HCT116 (cell line): ENCODE data around the gene PRKAA2.
"Not testable (repeated sequence)": the region's sequence is repeated elsewhere in the genome, so short reads cannot be mapped to it uniquely, and the experiment has no call there.

ENCODE experiments used
- TF ChIP-seq, protein P1 (sequence below), 3 experiments: fragments of 200-600 bp in 1 of 3; sonication (generic) in 1 of 3; IDR thresholded peaks in 2 of 3; conservative IDR thresholded peaks in 1 of 3; 2 replicates each; pipeline ENCODE4 v1.5.1; 2012 to 2017; ENCODE audit warnings: low read depth in 2 of 3, low read length in 2 of 3, antibody characterized with exemption in 1 of 3, borderline replicate concordance in 1 of 3, control low read depth in 1 of 3, mild to moderate bottlenecking in 1 of 3, mixed read lengths in 1 of 3, mixed run types in 1 of 3, moderate library complexity in 1 of 3; ENCODE audit not compliant: insufficient read depth in 1 of 3
- TF ChIP-seq, protein P2 (sequence below): IDR thresholded peaks from 2 replicates; pipeline ENCODE4 v1.6.1; 2012; ENCODE audit warnings: low read depth
- TF ChIP-seq, protein P3 (sequence below): IDR thresholded peaks from 2 replicates; pipeline ENCODE4 v1.6.1; 2011; ENCODE audit warnings: mild to moderate bottlenecking, low read length, moderate library complexity; ENCODE audit not compliant: insufficient replicate concordance; ENCODE audit errors: extremely low read depth

DNA sequence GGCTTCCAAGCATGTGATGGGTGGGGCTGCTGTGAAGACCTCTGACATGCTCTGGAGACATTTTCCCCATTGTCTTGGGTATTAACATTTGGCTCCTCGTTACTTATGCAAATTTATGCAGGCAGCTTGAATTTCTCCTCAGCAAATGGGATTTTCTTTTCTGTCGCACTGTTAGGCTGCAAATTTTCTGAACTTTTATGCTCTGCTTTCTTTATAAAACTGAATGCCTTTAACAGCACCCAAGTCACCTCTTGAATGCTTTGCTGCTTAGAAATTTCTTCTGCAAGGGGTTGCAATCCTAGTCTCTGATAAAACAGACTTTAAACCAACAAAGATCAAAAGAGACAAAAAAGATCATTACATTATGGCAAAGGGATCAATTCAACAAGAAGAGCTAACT lies 35.0 kb upstream of the PRKAA2 start:
- TF ChIP-seq, protein P1, sequence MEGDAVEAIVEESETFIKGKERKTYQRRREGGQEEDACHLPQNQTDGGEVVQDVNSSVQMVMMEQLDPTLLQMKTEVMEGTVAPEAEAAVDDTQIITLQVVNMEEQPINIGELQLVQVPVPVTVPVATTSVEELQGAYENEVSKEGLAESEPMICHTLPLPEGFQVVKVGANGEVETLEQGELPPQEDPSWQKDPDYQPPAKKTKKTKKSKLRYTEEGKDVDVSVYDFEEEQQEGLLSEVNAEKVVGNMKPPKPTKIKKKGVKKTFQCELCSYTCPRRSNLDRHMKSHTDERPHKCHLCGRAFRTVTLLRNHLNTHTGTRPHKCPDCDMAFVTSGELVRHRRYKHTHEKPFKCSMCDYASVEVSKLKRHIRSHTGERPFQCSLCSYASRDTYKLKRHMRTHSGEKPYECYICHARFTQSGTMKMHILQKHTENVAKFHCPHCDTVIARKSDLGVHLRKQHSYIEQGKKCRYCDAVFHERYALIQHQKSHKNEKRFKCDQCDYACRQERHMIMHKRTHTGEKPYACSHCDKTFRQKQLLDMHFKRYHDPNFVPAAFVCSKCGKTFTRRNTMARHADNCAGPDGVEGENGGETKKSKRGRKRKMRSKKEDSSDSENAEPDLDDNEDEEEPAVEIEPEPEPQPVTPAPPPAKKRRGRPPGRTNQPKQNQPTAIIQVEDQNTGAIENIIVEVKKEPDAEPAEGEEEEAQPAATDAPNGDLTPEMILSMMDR (IDR thresholded peaks at IDR 0.05 in 2 of 3, conservative IDR thresholded peaks at IDR 0.05 in 1 of 3; ENCODE audit: borderline replicate concordance in 1 of 3, insufficient read depth in 1 of 3, low read depth in 2 of 3, low read length in 2 of 3), result not testable (repeated sequence)
- TF ChIP-seq, protein P2, sequence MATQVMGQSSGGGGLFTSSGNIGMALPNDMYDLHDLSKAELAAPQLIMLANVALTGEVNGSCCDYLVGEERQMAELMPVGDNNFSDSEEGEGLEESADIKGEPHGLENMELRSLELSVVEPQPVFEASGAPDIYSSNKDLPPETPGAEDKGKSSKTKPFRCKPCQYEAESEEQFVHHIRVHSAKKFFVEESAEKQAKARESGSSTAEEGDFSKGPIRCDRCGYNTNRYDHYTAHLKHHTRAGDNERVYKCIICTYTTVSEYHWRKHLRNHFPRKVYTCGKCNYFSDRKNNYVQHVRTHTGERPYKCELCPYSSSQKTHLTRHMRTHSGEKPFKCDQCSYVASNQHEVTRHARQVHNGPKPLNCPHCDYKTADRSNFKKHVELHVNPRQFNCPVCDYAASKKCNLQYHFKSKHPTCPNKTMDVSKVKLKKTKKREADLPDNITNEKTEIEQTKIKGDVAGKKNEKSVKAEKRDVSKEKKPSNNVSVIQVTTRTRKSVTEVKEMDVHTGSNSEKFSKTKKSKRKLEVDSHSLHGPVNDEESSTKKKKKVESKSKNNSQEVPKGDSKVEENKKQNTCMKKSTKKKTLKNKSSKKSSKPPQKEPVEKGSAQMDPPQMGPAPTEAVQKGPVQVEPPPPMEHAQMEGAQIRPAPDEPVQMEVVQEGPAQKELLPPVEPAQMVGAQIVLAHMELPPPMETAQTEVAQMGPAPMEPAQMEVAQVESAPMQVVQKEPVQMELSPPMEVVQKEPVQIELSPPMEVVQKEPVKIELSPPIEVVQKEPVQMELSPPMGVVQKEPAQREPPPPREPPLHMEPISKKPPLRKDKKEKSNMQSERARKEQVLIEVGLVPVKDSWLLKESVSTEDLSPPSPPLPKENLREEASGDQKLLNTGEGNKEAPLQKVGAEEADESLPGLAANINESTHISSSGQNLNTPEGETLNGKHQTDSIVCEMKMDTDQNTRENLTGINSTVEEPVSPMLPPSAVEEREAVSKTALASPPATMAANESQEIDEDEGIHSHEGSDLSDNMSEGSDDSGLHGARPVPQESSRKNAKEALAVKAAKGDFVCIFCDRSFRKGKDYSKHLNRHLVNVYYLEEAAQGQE, result not testable (repeated sequence)
- TF ChIP-seq, protein P3, sequence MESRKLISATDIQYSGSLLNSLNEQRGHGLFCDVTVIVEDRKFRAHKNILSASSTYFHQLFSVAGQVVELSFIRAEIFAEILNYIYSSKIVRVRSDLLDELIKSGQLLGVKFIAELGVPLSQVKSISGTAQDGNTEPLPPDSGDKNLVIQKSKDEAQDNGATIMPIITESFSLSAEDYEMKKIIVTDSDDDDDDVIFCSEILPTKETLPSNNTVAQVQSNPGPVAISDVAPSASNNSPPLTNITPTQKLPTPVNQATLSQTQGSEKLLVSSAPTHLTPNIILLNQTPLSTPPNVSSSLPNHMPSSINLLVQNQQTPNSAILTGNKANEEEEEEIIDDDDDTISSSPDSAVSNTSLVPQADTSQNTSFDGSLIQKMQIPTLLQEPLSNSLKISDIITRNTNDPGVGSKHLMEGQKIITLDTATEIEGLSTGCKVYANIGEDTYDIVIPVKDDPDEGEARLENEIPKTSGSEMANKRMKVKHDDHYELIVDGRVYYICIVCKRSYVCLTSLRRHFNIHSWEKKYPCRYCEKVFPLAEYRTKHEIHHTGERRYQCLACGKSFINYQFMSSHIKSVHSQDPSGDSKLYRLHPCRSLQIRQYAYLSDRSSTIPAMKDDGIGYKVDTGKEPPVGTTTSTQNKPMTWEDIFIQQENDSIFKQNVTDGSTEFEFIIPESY, result not testable (repeated sequence)
